SKM-1 (cell line): Measurements from ENCODE around the gene CCDC82.

ENCODE experiments used
- DNase-seq: peaks from one replicate; lab custom pipeline; 2025; ENCODE audit not compliant: unreplicated experiment; lab: John Stamatoyannopoulos, UW

The CCDC82 gene

GRCh38 chr11:96307776-96308140, 82.0 kb downstream of the CCDC82 start:
- no peak for DNase-seq

GRCh38 chr11:96306933-96307775, 82.6 kb downstream of the CCDC82 start:
- DNase-seq, result no peak

GRCh38 chr11:96306600-96306932, 83.1 kb downstream of the CCDC82 start:
- DNase-seq, result no peak

GRCh38 chr11:96306071-96306470, 83.6 kb downstream of the CCDC82 start:
- no peak for DNase-seq

GRCh38 chr11:96303980-96304379, 85.7 kb downstream of the CCDC82 start:
- no peak for DNase-seq

- DNase-seq, result no peak
These were observed 86.6 kb downstream of the CCDC82 start for GRCh38 chr11:96303064-96303463.
